HG03139 (cell line): Measurements from ENCODE around the gene BRINP2.

Source experiments
- ATAC-seq: cut with Tn5 transposase; IDR thresholded peaks from one replicate; pipeline ENCODE4 v1.9.1; 2021; ENCODE audit not compliant: unreplicated experiment

Gene BRINP2

GRCh38 chr1:177257576-177257975, 86.8 kb downstream of the BRINP2 start:
- no peak for ATAC-seq

- no peak for ATAC-seq
These were observed 100.1 kb downstream of the BRINP2 start for GRCh38 chr1:177270863-177271262.

GRCh38 chr1:177273141-177273540, 102.4 kb downstream of the BRINP2 start:
- no peak for ATAC-seq

- ATAC-seq, result no peak
These were observed 104.0 kb downstream of the BRINP2 start for GRCh38 chr1:177274687-177275211.

- no peak for ATAC-seq
These were observed 105.0 kb downstream of the BRINP2 start for GRCh38 chr1:177275736-177276135.

GRCh38 chr1:177278626-177279390, 108.0 kb downstream of the BRINP2 start:
- ATAC-seq, result no peak

- ATAC-seq, result no peak
These were observed 111.1 kb downstream of the BRINP2 start for GRCh38 chr1:177281901-177282300.

GRCh38 chr1:177282976-177283375, 112.2 kb downstream of the BRINP2 start:
- no peak for ATAC-seq

GRCh38 chr1:177283380-177283779, 112.6 kb downstream of the BRINP2 start:
- no peak for ATAC-seq

GRCh38 chr1:177286396-177286795, 115.6 kb downstream of the BRINP2 start:
- no peak for ATAC-seq

GRCh38 chr1:177287270-177287669, 116.5 kb downstream of the BRINP2 start:
- ATAC-seq, result no peak

GRCh38 chr1:177287994-177288393, 117.2 kb downstream of the BRINP2 start:
- no peak for ATAC-seq

- ATAC-seq, result no peak
These were observed 118.8 kb downstream of the BRINP2 start for GRCh38 chr1:177289532-177289931.

GRCh38 chr1:177300431-177300830, 129.7 kb downstream of the BRINP2 start:
- ATAC-seq, result no peak

- no peak for ATAC-seq
These were observed 130.8 kb downstream of the BRINP2 start for GRCh38 chr1:177301425-177302124.

GRCh38 chr1:177302357-177303044, 131.7 kb downstream of the BRINP2 start:
- no peak for ATAC-seq

- ATAC-seq, result no peak
These were observed 134.6 kb downstream of the BRINP2 start for GRCh38 chr1:177305040-177306018.

GRCh38 chr1:177306019-177306415, 135.3 kb downstream of the BRINP2 start:
- no peak for ATAC-seq

- no peak for ATAC-seq
These were observed 136.2 kb downstream of the BRINP2 start for GRCh38 chr1:177306981-177307380.

- no peak for ATAC-seq
These were observed 137.0 kb downstream of the BRINP2 start for GRCh38 chr1:177307771-177308170.
